B cell (primary cell): ENCODE results near the gene B4GALNT1. TPM values are rescaled to one million over a fixed set of nuclear protein-coding genes. Genes with fewer than 3 reads are reported as not detected.

Experiments used
- ATAC-seq: fragments of 200-7000 bp; cut with Tn5 transposase; one replicate; pipeline ENCODE4 v1.10.0; 2021; ENCODE audit warnings: low read depth, mild to moderate bottlenecking, moderate number of reproducible peaks, moderate library complexity
- CTCF ChIA-PET: fragments of 350-600 bp; sonication (Branson Sonifier 250); formaldehyde crosslinking; loops from one replicate; lab custom pipeline; 2021; ENCODE audit warnings: antibody characterized with exemption, inconsistent platforms; lab: Charles Lee
- POLR2A ChIA-PET: fragments of 350-600 bp; sonication (Branson Sonifier 250); formaldehyde crosslinking; loops from one replicate; lab custom pipeline; 2021; ENCODE audit warnings: antibody characterized with exemption; lab: Charles Lee
- DNase-seq: peaks from one replicate; pipeline ENCODE4 v3.0.0; 2013
- H2AFZ ChIP-seq: 2 replicates; pipeline ENCODE4 v1.6.1; 2012; ENCODE audit warnings: mild to moderate bottlenecking, low read depth, low read length; ENCODE audit not compliant: insufficient read depth, poor library complexity, severe bottlenecking
- H3K27ac ChIP-seq, 2 donors: 1 replicate in 1 of 2; 2 replicates in 1 of 2; pipeline ENCODE4 v1.5.1; 2012 to 2013; ENCODE audit warnings: low read length in 2 of 2, mild to moderate bottlenecking in 2 of 2, moderate library complexity in 1 of 2
- H3K27me3 ChIP-seq, 4 experiments: fragments of 200-600 bp in 1 of 4; sonication (generic) in 1 of 4; replicated peaks in 1 of 4; 1 replicate in 2 of 4; 2 replicates in 2 of 4; pipeline versions ENCODE4 v1.6.1 to v1.7.0; 2013 to 2016; ENCODE audit warnings: low read length in 3 of 4, mild to moderate bottlenecking in 2 of 4, mixed read lengths in 1 of 4, moderate library complexity in 1 of 4; ENCODE audit not compliant: insufficient read depth in 4 of 4, control insufficient read depth in 3 of 4; ENCODE audit errors: control extremely low read depth in 1 of 4
- H3K36me3 ChIP-seq, 2 experiments: replicated peaks in 1 of 2; 1 replicate in 1 of 2; 2 replicates in 1 of 2; pipeline versions ENCODE4 v1.6.1 to v1.7.1; 2013; ENCODE audit warnings: low read length in 1 of 2; ENCODE audit not compliant: insufficient read depth in 2 of 2, control insufficient read depth in 1 of 2; ENCODE audit errors: control extremely low read depth in 1 of 2, extremely low read depth in 1 of 2
- H3K4me1 ChIP-seq, 2 donors: fragments of 200-600 bp in 1 of 2; sonication (generic) in 1 of 2; 1 replicate in 1 of 2; 2 replicates in 1 of 2; pipeline versions ENCODE4 v1.5.1 to v1.6.1; 2013 to 2017; ENCODE audit warnings: low read length in 2 of 2; ENCODE audit not compliant: control insufficient read depth in 2 of 2, insufficient read depth in 2 of 2
- H3K4me2 ChIP-seq: replicated peaks from 2 replicates; pipeline ENCODE3; 2012; ENCODE audit warnings: mild to moderate bottlenecking, low read depth, low read length; ENCODE audit not compliant: poor library complexity, severe bottlenecking
- H3K4me3 ChIP-seq, 5 experiments: fragments of 200-600 bp in 1 of 5; sonication (generic) in 1 of 5; 1 replicate in 3 of 5; 2 replicates in 2 of 5; pipeline versions ENCODE4 v1.5.1 to v1.7.0; 2011 to 2016; ENCODE audit warnings: low read length in 4 of 5, mild to moderate bottlenecking in 4 of 5, low read depth in 2 of 5, control low read depth in 1 of 5, moderate library complexity in 1 of 5; ENCODE audit not compliant: insufficient read depth in 1 of 5; ENCODE audit errors: control extremely low read depth in 1 of 5, extremely low read depth in 1 of 5
- H3K79me2 ChIP-seq: fragments of 200-600 bp; sonication (generic); one replicate; pipeline ENCODE4 v1.6.0; 2016; ENCODE audit warnings: low read length; ENCODE audit not compliant: control insufficient read depth, insufficient read depth
- H3K9ac ChIP-seq: fragments of 200-600 bp; sonication (generic); 2 replicates; pipeline ENCODE4 v1.6.1; 2017; ENCODE audit warnings: mild to moderate bottlenecking, low read length, moderate library complexity
- H3K9me3 ChIP-seq, 3 donors: one replicate each; pipeline versions ENCODE4 v1.6.1 to v1.7.1; 2013; ENCODE audit warnings: low read length in 2 of 3; ENCODE audit not compliant: control insufficient read depth in 2 of 3, insufficient read depth in 1 of 3; ENCODE audit errors: control extremely low read depth in 1 of 3
- H4K20me1 ChIP-seq: 2 replicates; pipeline ENCODE4 v1.6.0; 2012; ENCODE audit warnings: mild to moderate bottlenecking, low read length; ENCODE audit not compliant: insufficient read depth, control insufficient read depth, poor library complexity, severe bottlenecking
- H3K27ac Mint-ChIP-seq: one replicate; pipeline ENCODE4 v1.8.0; 2021; ENCODE audit warnings: mixed read lengths
- H3K27me3 Mint-ChIP-seq: one replicate; pipeline ENCODE4 v1.8.0; 2021; ENCODE audit warnings: mixed read lengths
- H3K4me1 Mint-ChIP-seq: one replicate; pipeline ENCODE4 v1.8.0; 2021; ENCODE audit warnings: mixed read lengths
- H3K4me3 Mint-ChIP-seq: one replicate; pipeline ENCODE4 v1.8.0; 2021; ENCODE audit warnings: mixed read lengths
- H3K9me3 Mint-ChIP-seq: one replicate; pipeline ENCODE4 v1.8.0; 2022; ENCODE audit warnings: mixed read lengths; ENCODE audit not compliant: insufficient read depth
- EZH2 ChIP-seq: IDR thresholded peaks from 2 replicates; pipeline ENCODE4 v1.6.1; 2012; ENCODE audit warnings: borderline replicate concordance, low read depth, mild to moderate bottlenecking, moderate library complexity, low read length; ENCODE audit not compliant: insufficient read depth, poor library complexity, severe bottlenecking
- WGBS: methylation state at CpG from one replicate; pipeline ENCODE4 v1.1.5; 2013; ENCODE audit warnings: missing lambda C conversion rate; ENCODE audit not compliant: insufficient coverage; 5-methylcytosine and 5-hydroxymethylcytosine counted together
- intact Hi-C: fragments of 100-400 bp; cut with micrococcal nuclease; formaldehyde crosslinking; loops from one replicate; pipeline ENCODE4 v1.10.0; 2022
- polyA plus RNA-seq: library from polyadenylated mRNA; depleted of rRNA; stranded (reverse); fragments of >200 nt; gene quantifications from 2 replicates; pipeline ENCODE4 v1.2.3, GENCODE V29; 2012
- total RNA-seq, 2 donors: library from RNA; stranded (reverse); fragments of 120-200 nt in 1 of 2; gene quantifications; 1 replicate in 1 of 2; 2 replicates in 1 of 2; pipeline versions ENCODE4 v1.2.3 to v1.2.4, GENCODE V29; 2013 to 2022
- TF ChIP-seq, protein P1 (sequence below): fragments of 200-600 bp; IDR thresholded peaks from one replicate; pipeline ENCODE4 v1.8.0; 2022; ENCODE audit warnings: antibody characterized with exemption, mild to moderate bottlenecking

B4GALNT1 gene
- total and polyA plus RNA-seq, 2 donors (not counting 1 experiment from before 2014, with no cell fraction given), result 0.04 to 0.22 TPM

DNA sequence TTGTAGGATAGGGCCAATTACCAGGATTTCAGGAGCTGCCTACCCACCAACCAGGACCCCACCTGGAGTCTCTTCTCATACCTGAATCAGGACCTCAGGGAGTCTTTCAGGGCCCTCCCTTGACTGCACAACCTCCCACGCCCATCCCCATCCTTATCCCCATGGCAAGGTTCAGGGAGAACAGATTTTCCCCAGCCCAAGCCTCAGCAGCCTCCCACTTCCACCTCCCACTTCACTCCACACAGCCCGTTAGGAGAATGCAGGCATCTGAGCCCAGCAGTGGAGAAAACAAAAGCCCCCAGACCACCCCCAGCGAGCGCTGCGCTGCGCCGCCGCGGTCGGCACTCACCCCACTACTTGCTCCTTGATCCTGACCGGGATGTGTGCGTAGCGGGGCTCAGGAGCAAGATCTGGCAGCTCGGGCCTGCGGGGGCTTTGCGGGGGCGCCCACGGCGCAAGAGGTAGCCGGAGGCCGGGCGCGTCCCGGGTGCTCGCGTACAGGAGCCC lies 1.4 kb downstream of the B4GALNT1 start:
- intact Hi-C loops, result loop anchor here (2.0 to 5.0 kb wide), 3 partner anchors 17 to 111 kb away; partner anchors contain the start of gene OS9
- CTCF ChIA-PET, result interaction anchor here (1.1 to 1.9 kb wide), 6 partner anchors 9 to 61 kb away, joined by 3 to 9 read pairs (median 4); no protein-coding TSS in a partner anchor
- peaks cover 27 to 30% of the 10 kb centered on the region in 2 donors for H3K4me1 ChIP-seq
- 10% methylated on average over 26 of the region's 26 CpGs for WGBS
- H3K27ac ChIP-seq, result no peak overlapping the region
- H3K27me3 ChIP-seq, result peaks cover 0 to 81% (median 52%) of the 10 kb centered on the region in 4 experiments
- TF ChIP-seq, protein P1, sequence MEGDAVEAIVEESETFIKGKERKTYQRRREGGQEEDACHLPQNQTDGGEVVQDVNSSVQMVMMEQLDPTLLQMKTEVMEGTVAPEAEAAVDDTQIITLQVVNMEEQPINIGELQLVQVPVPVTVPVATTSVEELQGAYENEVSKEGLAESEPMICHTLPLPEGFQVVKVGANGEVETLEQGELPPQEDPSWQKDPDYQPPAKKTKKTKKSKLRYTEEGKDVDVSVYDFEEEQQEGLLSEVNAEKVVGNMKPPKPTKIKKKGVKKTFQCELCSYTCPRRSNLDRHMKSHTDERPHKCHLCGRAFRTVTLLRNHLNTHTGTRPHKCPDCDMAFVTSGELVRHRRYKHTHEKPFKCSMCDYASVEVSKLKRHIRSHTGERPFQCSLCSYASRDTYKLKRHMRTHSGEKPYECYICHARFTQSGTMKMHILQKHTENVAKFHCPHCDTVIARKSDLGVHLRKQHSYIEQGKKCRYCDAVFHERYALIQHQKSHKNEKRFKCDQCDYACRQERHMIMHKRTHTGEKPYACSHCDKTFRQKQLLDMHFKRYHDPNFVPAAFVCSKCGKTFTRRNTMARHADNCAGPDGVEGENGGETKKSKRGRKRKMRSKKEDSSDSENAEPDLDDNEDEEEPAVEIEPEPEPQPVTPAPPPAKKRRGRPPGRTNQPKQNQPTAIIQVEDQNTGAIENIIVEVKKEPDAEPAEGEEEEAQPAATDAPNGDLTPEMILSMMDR, result no peak
- TF ChIP-seq EZH2, result peak; percentile 13
- H3K27me3 Mint-ChIP-seq, result peaks cover 56% of the 10 kb centered on the region
- no peak overlapping the region for H3K9ac ChIP-seq
- H3K9me3 ChIP-seq, result peaks cover 0 to 8% (median 0%) of the 10 kb centered on the region in 3 donors
- ATAC-seq, result no peak
- H3K79me2 ChIP-seq, result no peaks in the 10 kb centered on the region
- DNase-seq, result no peak
- peak overlapping the region; percentile 80 for H2AFZ ChIP-seq
- H3K4me1 Mint-ChIP-seq, result peaks cover 27% of the 10 kb centered on the region
- POLR2A ChIA-PET, result no interaction called here
- H3K4me3 ChIP-seq, result no peak overlapping the region
- no peak overlapping the region for H3K27ac Mint-ChIP-seq
- H4K20me1 ChIP-seq, result no peaks in the 10 kb centered on the region
- H3K4me3 Mint-ChIP-seq, result peak overlapping the region; percentile 74
- peak overlapping the region; percentile 99 for H3K4me2 ChIP-seq
- H3K36me3 ChIP-seq, result no peaks in the 10 kb centered on the region
- H3K9me3 Mint-ChIP-seq, result no peaks in the 10 kb centered on the region

DNA sequence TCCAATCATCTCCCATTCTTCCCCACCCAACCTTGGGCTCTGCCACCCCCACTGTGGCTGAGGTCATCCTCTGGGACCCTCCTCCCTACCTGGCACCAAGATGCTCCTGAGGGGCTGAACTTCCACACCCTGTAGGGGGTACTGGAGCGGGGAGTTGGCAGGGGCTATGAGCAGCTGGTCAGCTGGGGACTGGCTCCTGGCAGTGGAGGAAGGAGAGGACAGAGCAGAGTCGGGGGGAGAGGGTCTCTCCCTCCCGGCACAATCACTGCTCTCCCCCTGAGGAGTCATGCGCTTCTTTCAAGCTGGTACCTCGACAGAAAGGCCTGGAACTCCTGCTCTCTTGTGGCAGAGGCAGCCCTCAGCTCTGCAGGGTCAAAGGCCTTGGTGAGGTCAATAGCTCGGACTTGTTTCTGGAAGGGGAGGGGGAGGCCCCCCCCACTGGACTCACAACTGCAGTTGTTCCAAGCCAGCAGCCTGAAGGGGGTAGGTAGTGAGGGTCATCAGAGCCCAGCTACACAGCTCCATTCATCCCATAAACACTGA lies 2.0 kb downstream of the B4GALNT1 start:
- H3K4me2 ChIP-seq, result no peak overlapping the region

More for the DNA sequence above, 2.0 kb downstream of the B4GALNT1 start:
- Histone ChIP-seq H2AFZ (no peak overlapping the region), H3K27ac (no peak overlapping the region), H3K4me1 (peaks cover 27 to 36% of the 10 kb centered on the region in 2 donors), H3K79me2 (no peaks in the 10 kb centered on the region), H3K4me3 (no peak overlapping the region), H3K36me3 (no peaks in the 10 kb centered on the region), H3K9ac (no peak overlapping the region), H3K27me3 (peaks cover 0 to 87% (median 59%) of the 10 kb centered on the region in 4 experiments), H4K20me1 (no peaks in the 10 kb centered on the region), H3K9me3 (peaks cover 0 to 8% (median 0%) of the 10 kb centered on the region in 3 donors)
- CTCF ChIA-PET, result interaction anchor here (1.1 to 1.9 kb wide), 8 partner anchors 9 to 72 kb away, joined by 3 to 9 read pairs (median 4); no protein-coding TSS in a partner anchor
- ATAC-seq, result no peak
- peaks cover 27% of the 10 kb centered on the region for H3K4me1 Mint-ChIP-seq
- TF ChIP-seq, protein P1, result no peak
- TF ChIP-seq EZH2, result no peak
- WGBS, result 69% methylated on average over 4 of the region's 6 CpGs
- no peak overlapping the region for H3K27ac Mint-ChIP-seq
- H3K27me3 Mint-ChIP-seq, result peaks cover 62% of the 10 kb centered on the region
- H3K4me3 Mint-ChIP-seq, result peak overlapping the region; percentile 11
- POLR2A ChIA-PET, result no interaction called here
- intact Hi-C loops, result loop anchor here (5.0 kb wide), 2 partner anchors 61 to 111 kb away; partner anchors contain the start of gene OS9
- DNase-seq, result peak; percentile 13
- H3K9me3 Mint-ChIP-seq, result no peaks in the 10 kb centered on the region
